Neural progenitor cell (in vitro differentiated cells): ENCODE results near the gene EP400. TPM values are rescaled to one million over a fixed set of nuclear protein-coding genes. Genes with fewer than 3 reads are reported as not detected.

Experiments
- DNase-seq: peaks from one replicate; pipeline ENCODE4 v3.0.0-alpha.2; 2016; ENCODE audit warnings: low spot score
- H2AFZ ChIP-seq: fragments of 200-600 bp; sonication (generic); replicated peaks from 2 replicates; pipeline ENCODE4 v1.6.1; 2016; ENCODE audit warnings: antibody characterized with exemption
- H3F3A ChIP-seq: fragments of 200-600 bp; sonication (generic); 2 replicates; pipeline ENCODE4 v1.6.1; 2016; ENCODE audit warnings: antibody characterized with exemption, low read depth
- H3K27ac ChIP-seq: fragments of 200-600 bp; sonication (generic); 2 replicates; pipeline ENCODE4 v1.5.1; 2016; ENCODE audit warnings: mild to moderate bottlenecking
- H3K27me3 ChIP-seq: fragments of 200-600 bp; sonication (generic); 2 replicates; pipeline ENCODE4 v1.6.1; 2016; ENCODE audit warnings: mild to moderate bottlenecking, moderate library complexity
- H3K36me3 ChIP-seq: fragments of 200-600 bp; sonication (generic); 2 replicates; pipeline ENCODE4 v1.5.1; 2016
- H3K4me1 ChIP-seq: fragments of 200-600 bp; sonication (generic); 2 replicates; pipeline ENCODE4 v1.6.1; 2016; ENCODE audit warnings: mixed run types
- H3K4me2 ChIP-seq: fragments of 200-600 bp; sonication (generic); 2 replicates; pipeline ENCODE4 v1.6.1; 2016
- H3K4me3 ChIP-seq: fragments of 200-600 bp; sonication (generic); 2 replicates; pipeline ENCODE4 v1.5.1; 2016
- H3K79me2 ChIP-seq: fragments of 200-600 bp; sonication (generic); 2 replicates; pipeline ENCODE4 v1.6.1; 2016; ENCODE audit warnings: low read depth
- H3K9ac ChIP-seq: fragments of 200-600 bp; sonication (generic); 2 replicates; pipeline ENCODE4 v1.6.1; 2016
- H3K9me3 ChIP-seq: fragments of 200-600 bp; sonication (generic); 2 replicates; pipeline ENCODE4 v1.5.1; 2016; ENCODE audit warnings: low read depth
- H4K20me1 ChIP-seq: fragments of 200-600 bp; sonication (generic); 2 replicates; pipeline ENCODE4 v1.6.1; 2016; ENCODE audit warnings: low read depth
- H3K27ac Mint-ChIP-seq: 3 replicates; pipeline ENCODE4 v1.8.0; 2021; ENCODE audit warnings: mixed read lengths
- H3K27me3 Mint-ChIP-seq: 2 replicates; pipeline ENCODE4 v1.8.0; 2022; ENCODE audit warnings: low read depth, mild to moderate bottlenecking, inconsistent platforms, moderate library complexity, mixed read lengths; ENCODE audit not compliant: insufficient read depth
- H3K36me3 Mint-ChIP-seq: 3 replicates; pipeline ENCODE4 v1.8.0; 2021; ENCODE audit warnings: mixed read lengths
- H3K4me1 Mint-ChIP-seq: 3 replicates; pipeline ENCODE4 v1.8.0; 2021; ENCODE audit warnings: mixed read lengths
- H3K4me3 Mint-ChIP-seq: 3 replicates; pipeline ENCODE4 v1.8.0; 2021; ENCODE audit warnings: mild to moderate bottlenecking, moderate library complexity, mixed read lengths
- H3K9me3 Mint-ChIP-seq: 3 replicates; pipeline ENCODE4 v1.8.0; 2020; ENCODE audit warnings: mixed read lengths
- CTCF ChIP-seq: fragments of 200-600 bp; sonication (generic); IDR thresholded peaks from 2 replicates; pipeline ENCODE4 v1.5.1; 2017; ENCODE audit warnings: antibody characterized with exemption, mild to moderate bottlenecking
- EZH2 ChIP-seq: fragments of 200-600 bp; sonication (generic); IDR thresholded peaks from 2 replicates; pipeline ENCODE4 v1.6.1; 2017; ENCODE audit warnings: antibody characterized with exemption, mild to moderate bottlenecking, moderate library complexity
- EZH2phosphoT487 ChIP-seq: fragments of 200-600 bp; sonication (generic); IDR thresholded peaks from 2 replicates; pipeline ENCODE4 v1.6.1; 2017; ENCODE audit warnings: antibody characterized with exemption
- total RNA-seq: library from RNA; depleted of rRNA; stranded (reverse); fragments of >200 nt; gene quantifications from 2 replicates; pipeline ENCODE4 v1.2.3, GENCODE V29; 2015; ENCODE audit warnings: low replicate concordance

EP400 gene
- total RNA-seq, 1 donor from 2014 or later, result 16.3 TPM

GRCh38 chr12:131912518-131913274 lies 37.0 kb upstream of the EP400 start:
- no peaks in the 10 kb centered on the region for H3K9me3 Mint-ChIP-seq
- TF ChIP-seq CTCF (no peak), EZH2phosphoT487 (no peak), EZH2 (no peak)

DNA sequence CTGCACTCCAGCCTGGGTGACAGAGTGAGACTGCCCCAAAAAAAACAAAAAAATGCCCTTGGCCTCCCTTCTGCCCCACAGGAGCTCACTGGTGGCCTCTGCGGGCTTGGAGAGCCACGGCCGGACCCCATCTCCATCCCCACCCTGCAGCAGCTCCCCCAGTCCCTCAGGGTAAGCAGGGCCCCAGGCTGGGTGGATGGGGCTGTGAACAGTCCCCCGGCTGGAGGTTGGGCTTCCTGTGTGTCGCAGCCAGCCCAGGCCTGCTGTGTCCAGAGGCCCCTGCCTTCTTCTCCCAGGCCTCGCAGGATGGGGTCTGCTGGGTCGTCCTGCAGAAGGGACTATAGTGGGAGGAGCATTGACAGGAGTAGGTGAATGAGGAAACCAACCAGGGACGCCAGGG lies 36.1 kb upstream of the EP400 start:
- Histone ChIP-seq H3K9me3 (no peaks in the 10 kb centered on the region), H3K27me3 (no peaks in the 10 kb centered on the region), H3K4me3 (no peak overlapping the region), H3K4me1 (no peaks in the 10 kb centered on the region), H3K27ac (no peak overlapping the region), H2AFZ (no peak overlapping the region), H3K4me2 (no peak overlapping the region), H4K20me1 (peaks cover 3% of the 10 kb centered on the region), H3K36me3 (no peaks in the 10 kb centered on the region), H3K79me2 (no peaks in the 10 kb centered on the region), H3F3A (no peaks in the 10 kb centered on the region), H3K9ac (no peak overlapping the region)
- Mint-ChIP-seq H3K9me3 (no peaks in the 10 kb centered on the region), H3K36me3 (peaks cover 2% of the 10 kb centered on the region), H3K4me1 (no peaks in the 10 kb centered on the region), H3K27me3 (peaks cover 3% of the 10 kb centered on the region), H3K4me3 (no peak overlapping the region), H3K27ac (no peak overlapping the region)
- no peak for DNase-seq
- no peak for TF ChIP-seq EZH2phosphoT487
- no peak for TF ChIP-seq CTCF
- TF ChIP-seq EZH2, result no peak

More at GRCh38 chr12:131912518-131913274, 37.0 kb upstream of the EP400 start:
- Histone ChIP-seq H3K27ac (no peak overlapping the region), H3K4me2 (no peak overlapping the region), H3F3A (no peaks in the 10 kb centered on the region), H3K9me3 (no peaks in the 10 kb centered on the region), H3K4me3 (no peak overlapping the region), H2AFZ (no peak overlapping the region), H3K9ac (no peak overlapping the region), H3K4me1 (no peaks in the 10 kb centered on the region), H3K36me3 (no peaks in the 10 kb centered on the region), H3K27me3 (no peaks in the 10 kb centered on the region), H4K20me1 (peaks cover 3% of the 10 kb centered on the region), H3K79me2 (no peaks in the 10 kb centered on the region)
- Mint-ChIP-seq H3K27ac (no peak overlapping the region), H3K4me3 (no peak overlapping the region), H3K4me1 (no peaks in the 10 kb centered on the region), H3K36me3 (peaks cover 2% of the 10 kb centered on the region), H3K27me3 (peaks cover 3% of the 10 kb centered on the region)
- no peak for DNase-seq

DNA sequence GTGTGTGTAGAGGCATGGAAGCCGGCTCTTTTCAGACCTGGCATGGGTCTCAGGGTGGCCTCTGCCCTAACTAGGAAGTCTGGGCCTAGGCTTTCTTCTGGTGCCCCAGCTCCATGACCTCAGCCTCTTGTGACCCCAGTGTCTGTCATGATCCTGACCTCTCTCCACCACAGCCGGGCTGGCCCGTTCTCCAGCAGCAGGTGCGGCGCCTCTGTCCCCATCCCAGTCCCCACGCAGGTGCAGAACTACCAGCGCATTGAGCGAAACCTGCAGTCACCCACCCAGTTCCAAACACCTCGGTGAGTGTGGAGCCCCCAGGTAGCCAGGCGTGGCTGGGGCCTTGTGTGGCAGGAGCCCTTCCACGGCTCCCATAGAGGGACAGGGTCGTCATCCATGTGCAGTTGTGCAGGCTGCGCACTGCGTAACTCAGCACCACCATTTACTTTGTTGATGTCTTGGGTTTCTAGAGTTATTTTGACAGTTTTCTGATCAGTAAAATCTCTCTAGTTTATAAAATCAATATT lies 35.5 kb upstream of the EP400 start:
- peaks cover 3% of the 10 kb centered on the region for H3K27me3 Mint-ChIP-seq
- Histone ChIP-seq H2AFZ (no peak overlapping the region), H3K9me3 (no peaks in the 10 kb centered on the region), H3K4me1 (no peaks in the 10 kb centered on the region), H3K4me2 (no peak overlapping the region), H3K27me3 (no peaks in the 10 kb centered on the region), H3K9ac (no peak overlapping the region), H3K36me3 (no peaks in the 10 kb centered on the region), H3K27ac (no peak overlapping the region), H3K4me3 (no peak overlapping the region), H4K20me1 (peaks cover 3% of the 10 kb centered on the region), H3K79me2 (no peaks in the 10 kb centered on the region), H3F3A (no peaks in the 10 kb centered on the region)
- no peaks in the 10 kb centered on the region for H3K9me3 Mint-ChIP-seq
- peaks cover 2% of the 10 kb centered on the region for H3K36me3 Mint-ChIP-seq
- H3K4me1 Mint-ChIP-seq, result no peaks in the 10 kb centered on the region
- TF ChIP-seq EZH2, result no peak
- no peak for TF ChIP-seq EZH2phosphoT487
- TF ChIP-seq CTCF, result no peak
- no peak overlapping the region for H3K27ac Mint-ChIP-seq
- H3K4me3 Mint-ChIP-seq, result no peak overlapping the region
- no peak for DNase-seq
